ENCODE data around the gene SATB2.

The SATB2 gene

GRCh38 chr2:199392363-199392762 lies 65.4 kb downstream of the SATB2 start:
- no peaks in the 10 kb centered on the region for H3K36me3 ChIP-seq (ENCODE audit: insufficient read depth, low read length)
- H3K4me1 ChIP-seq (ENCODE audit: insufficient read depth, low read length) = no peaks in the 10 kb centered on the region
- no peaks in the 10 kb centered on the region for H3K9me3 ChIP-seq (ENCODE audit: low read length)
- no peaks in the 10 kb centered on the region for H3K27me3 ChIP-seq (ENCODE audit: insufficient read depth, low read length)
- H3K4me3 ChIP-seq (ENCODE audit: low read length) = no peak overlapping the region
- no peak overlapping the region for H2AFZ ChIP-seq (ENCODE audit: low read depth, low read length)

- Histone ChIP-seq H3K4me3 (ENCODE audit: low read length) (no peak overlapping the region), H2AFZ (ENCODE audit: low read depth, low read length) (no peak overlapping the region), H3K9me3 (ENCODE audit: low read length) (no peaks in the 10 kb centered on the region), H3K36me3 (ENCODE audit: insufficient read depth, low read length) (no peaks in the 10 kb centered on the region), H3K27me3 (ENCODE audit: insufficient read depth, low read length) (no peaks in the 10 kb centered on the region), H3K4me1 (ENCODE audit: insufficient read depth, low read length) (no peaks in the 10 kb centered on the region)
Measured at GRCh38 chr2:199388728-199389268, 68.9 kb downstream of the SATB2 start.

DNA sequence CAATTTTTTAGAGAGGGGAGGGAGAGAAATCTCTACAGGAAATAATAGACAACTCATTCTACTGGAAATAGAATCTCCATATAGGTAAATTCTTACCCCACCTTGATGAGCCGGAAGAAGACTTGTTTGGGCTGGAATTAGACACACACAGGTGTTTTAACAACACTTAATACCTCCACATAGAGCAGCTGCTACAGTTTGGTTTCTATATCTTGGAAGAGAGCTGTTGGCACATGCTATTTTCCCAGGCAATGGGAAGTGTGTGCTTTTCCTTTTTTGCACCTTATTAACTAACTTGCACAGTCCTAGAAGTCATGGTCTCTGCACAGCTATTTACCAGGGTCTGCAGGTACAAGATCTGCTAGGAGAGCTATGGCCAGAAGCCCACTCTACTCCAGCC lies 73.7 kb downstream of the SATB2 start:
- Histone ChIP-seq H2AFZ (ENCODE audit: low read depth, low read length) (no peak overlapping the region), H3K4me1 (ENCODE audit: insufficient read depth, low read length) (no peaks in the 10 kb centered on the region), H3K9me3 (ENCODE audit: low read length) (no peaks in the 10 kb centered on the region), H3K4me3 (ENCODE audit: low read length) (no peak overlapping the region), H3K27me3 (ENCODE audit: insufficient read depth, low read length) (no peaks in the 10 kb centered on the region), H3K36me3 (ENCODE audit: insufficient read depth, low read length) (no peaks in the 10 kb centered on the region)

DNA sequence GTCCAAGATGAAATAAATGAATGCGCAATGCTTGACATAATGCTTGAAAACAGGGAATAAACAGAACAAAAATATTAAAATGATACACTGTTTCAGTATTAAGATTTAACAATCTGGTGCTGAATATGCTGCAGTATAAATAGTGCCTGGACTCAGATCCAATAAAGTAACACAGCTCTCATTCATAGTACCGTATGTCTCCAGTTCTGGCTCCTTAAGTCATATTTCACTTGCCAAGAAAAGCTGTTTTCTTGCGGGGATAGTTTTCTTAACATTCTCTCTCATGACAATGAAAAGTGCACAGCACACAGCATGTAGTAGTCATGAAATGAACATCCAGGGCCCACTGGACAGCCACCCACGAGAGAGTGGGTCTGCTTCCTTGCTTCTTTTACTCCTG lies 74.7 kb downstream of the SATB2 start:
- Histone ChIP-seq H2AFZ (ENCODE audit: low read depth, low read length) (no peak overlapping the region), H3K4me3 (ENCODE audit: low read length) (no peak overlapping the region), H3K4me1 (ENCODE audit: insufficient read depth, low read length) (no peaks in the 10 kb centered on the region), H3K9me3 (ENCODE audit: low read length) (no peaks in the 10 kb centered on the region), H3K36me3 (ENCODE audit: insufficient read depth, low read length) (no peaks in the 10 kb centered on the region), H3K27me3 (ENCODE audit: insufficient read depth, low read length) (no peaks in the 10 kb centered on the region)

DNA sequence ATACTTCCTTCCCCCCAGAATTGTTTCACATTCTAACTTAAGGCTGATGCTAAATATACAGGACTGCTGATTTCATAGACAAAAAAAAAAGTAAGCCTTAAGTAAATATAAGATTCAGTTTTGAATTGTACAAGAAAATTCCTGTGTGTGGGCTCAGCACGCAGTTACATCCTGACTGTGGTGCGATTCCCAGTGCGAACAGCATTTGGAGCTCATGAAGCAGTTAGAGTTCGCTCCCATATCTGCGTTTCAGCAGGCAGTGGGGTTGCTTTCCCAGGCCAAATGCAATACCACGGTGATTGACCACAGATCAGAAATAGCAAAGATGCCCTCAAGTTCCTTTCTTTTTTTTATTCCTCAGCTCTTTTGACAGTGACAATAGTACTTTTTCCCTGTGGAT lies 75.6 kb downstream of the SATB2 start:
- Histone ChIP-seq H3K4me3 (ENCODE audit: low read length) (no peak overlapping the region), H3K36me3 (ENCODE audit: insufficient read depth, low read length) (no peaks in the 10 kb centered on the region), H2AFZ (ENCODE audit: low read depth, low read length) (no peak overlapping the region), H3K27me3 (ENCODE audit: insufficient read depth, low read length) (no peaks in the 10 kb centered on the region), H3K4me1 (ENCODE audit: insufficient read depth, low read length) (no peaks in the 10 kb centered on the region), H3K9me3 (ENCODE audit: low read length) (no peaks in the 10 kb centered on the region)

- H3K27me3 ChIP-seq (ENCODE audit: insufficient read depth, low read length) = no peaks in the 10 kb centered on the region
- H3K36me3 ChIP-seq (ENCODE audit: insufficient read depth, low read length) = no peaks in the 10 kb centered on the region
- H2AFZ ChIP-seq (ENCODE audit: low read depth, low read length) = no peak overlapping the region
- H3K4me3 ChIP-seq (ENCODE audit: low read length) = no peak overlapping the region
- no peaks in the 10 kb centered on the region for H3K4me1 ChIP-seq (ENCODE audit: insufficient read depth, low read length)
- no peaks in the 10 kb centered on the region for H3K9me3 ChIP-seq (ENCODE audit: low read length)
Measured at GRCh38 chr2:199381531-199381930, 76.2 kb downstream of the SATB2 start.

DNA sequence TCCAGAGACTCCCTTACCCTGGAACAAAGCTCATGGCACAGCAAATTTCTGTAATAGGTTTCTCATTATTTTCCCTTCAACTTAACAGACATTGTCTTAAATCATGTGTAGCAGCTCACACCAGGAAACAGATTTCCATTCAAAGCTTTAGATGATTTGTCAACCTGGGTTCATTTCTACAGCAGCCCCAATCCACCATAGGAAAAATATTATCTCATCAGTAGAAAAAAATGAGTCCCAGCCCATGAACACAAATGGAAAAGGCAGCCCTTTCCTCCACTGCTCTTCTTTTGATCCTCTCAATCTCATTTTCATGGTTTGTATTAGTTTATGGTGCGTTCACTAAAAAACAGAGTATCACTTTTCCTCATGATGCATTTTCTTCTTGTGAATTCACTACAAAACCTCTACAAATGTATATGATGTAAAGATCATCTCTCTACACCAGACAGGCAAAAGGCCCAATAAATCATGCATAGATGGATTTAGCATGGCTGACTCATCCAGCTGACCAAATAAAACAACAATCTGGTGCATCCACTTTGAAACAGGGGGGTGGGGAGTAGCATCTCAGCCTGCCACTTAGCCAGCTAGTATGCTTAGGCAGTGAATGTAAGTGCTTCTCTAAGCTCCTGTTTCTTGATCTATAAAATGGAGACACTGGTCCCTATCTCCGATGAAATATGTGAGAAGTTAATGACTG lies 78.6 kb downstream of the SATB2 start:
- H3K36me3 ChIP-seq (ENCODE audit: insufficient read depth, low read length) = no peaks in the 10 kb centered on the region
- no peak overlapping the region for H2AFZ ChIP-seq (ENCODE audit: low read depth, low read length)
- H3K4me3 ChIP-seq (ENCODE audit: low read length) = no peak overlapping the region
- H3K9me3 ChIP-seq (ENCODE audit: low read length) = no peaks in the 10 kb centered on the region
- no peaks in the 10 kb centered on the region for H3K27me3 ChIP-seq (ENCODE audit: insufficient read depth, low read length)
- H3K4me1 ChIP-seq (ENCODE audit: insufficient read depth, low read length) = no peaks in the 10 kb centered on the region

GRCh38 chr2:199370150-199370780 lies 87.5 kb downstream of the SATB2 start:
- no peaks in the 10 kb centered on the region for H3K4me1 ChIP-seq (ENCODE audit: insufficient read depth, low read length)
- no peaks in the 10 kb centered on the region for H3K9me3 ChIP-seq (ENCODE audit: low read length)
- no peaks in the 10 kb centered on the region for H3K36me3 ChIP-seq (ENCODE audit: insufficient read depth, low read length)
- H3K27me3 ChIP-seq (ENCODE audit: insufficient read depth, low read length) = no peaks in the 10 kb centered on the region
- H2AFZ ChIP-seq (ENCODE audit: low read depth, low read length) = no peak overlapping the region
- no peak overlapping the region for H3K4me3 ChIP-seq (ENCODE audit: low read length)

- Histone ChIP-seq H3K9me3 (ENCODE audit: low read length) (no peaks in the 10 kb centered on the region), H3K27me3 (ENCODE audit: insufficient read depth, low read length) (no peaks in the 10 kb centered on the region), H3K36me3 (ENCODE audit: insufficient read depth, low read length) (no peaks in the 10 kb centered on the region), H2AFZ (ENCODE audit: low read depth, low read length) (no peak overlapping the region), H3K4me1 (ENCODE audit: insufficient read depth, low read length) (no peaks in the 10 kb centered on the region), H3K4me3 (ENCODE audit: low read length) (no peak overlapping the region)
Measured at GRCh38 chr2:199366406-199366805, 91.3 kb downstream of the SATB2 start.

- Histone ChIP-seq H3K9me3 (ENCODE audit: low read length) (no peaks in the 10 kb centered on the region), H3K4me3 (ENCODE audit: low read length) (no peak overlapping the region), H3K27me3 (ENCODE audit: insufficient read depth, low read length) (no peaks in the 10 kb centered on the region), H2AFZ (ENCODE audit: low read depth, low read length) (no peak overlapping the region), H3K36me3 (ENCODE audit: insufficient read depth, low read length) (no peaks in the 10 kb centered on the region), H3K4me1 (ENCODE audit: insufficient read depth, low read length) (no peaks in the 10 kb centered on the region)
Measured at GRCh38 chr2:199364153-199364552, 93.6 kb downstream of the SATB2 start.

- H2AFZ ChIP-seq (ENCODE audit: low read depth, low read length) = no peak overlapping the region
- no peaks in the 10 kb centered on the region for H3K4me1 ChIP-seq (ENCODE audit: insufficient read depth, low read length)
- H3K4me3 ChIP-seq (ENCODE audit: low read length) = no peak overlapping the region
- no peaks in the 10 kb centered on the region for H3K9me3 ChIP-seq (ENCODE audit: low read length)
- H3K27me3 ChIP-seq (ENCODE audit: insufficient read depth, low read length) = no peaks in the 10 kb centered on the region
- no peaks in the 10 kb centered on the region for H3K36me3 ChIP-seq (ENCODE audit: insufficient read depth, low read length)
Measured at GRCh38 chr2:199356412-199356811, 101.3 kb downstream of the SATB2 start.

DNA sequence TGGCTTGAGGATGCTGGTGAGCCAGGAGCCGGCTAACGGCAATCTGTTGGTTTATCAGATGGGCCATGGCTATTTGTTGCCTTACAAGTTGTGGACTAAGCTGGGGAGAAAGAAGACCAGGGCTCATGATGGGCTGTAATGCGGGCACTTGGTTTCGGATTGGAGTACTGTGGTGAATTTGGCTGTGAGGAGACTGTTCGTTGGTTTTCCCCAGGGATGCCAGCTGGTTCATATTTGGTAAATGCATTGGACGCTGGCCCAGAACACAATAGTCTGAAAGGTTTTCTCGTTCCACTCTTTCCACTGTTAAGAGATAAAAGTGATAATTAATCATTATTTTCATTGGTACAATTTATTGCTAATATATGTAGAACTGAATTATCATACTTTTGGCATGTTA lies 108.9 kb downstream of the SATB2 start:
- Histone ChIP-seq H3K36me3 (ENCODE audit: insufficient read depth, low read length) (peaks cover 5% of the 10 kb centered on the region), H3K9me3 (ENCODE audit: low read length) (no peaks in the 10 kb centered on the region), H3K4me1 (ENCODE audit: insufficient read depth, low read length) (no peaks in the 10 kb centered on the region), H3K4me3 (ENCODE audit: low read length) (no peak overlapping the region), H2AFZ (ENCODE audit: low read depth, low read length) (no peak overlapping the region), H3K27me3 (ENCODE audit: insufficient read depth, low read length) (no peaks in the 10 kb centered on the region)

DNA sequence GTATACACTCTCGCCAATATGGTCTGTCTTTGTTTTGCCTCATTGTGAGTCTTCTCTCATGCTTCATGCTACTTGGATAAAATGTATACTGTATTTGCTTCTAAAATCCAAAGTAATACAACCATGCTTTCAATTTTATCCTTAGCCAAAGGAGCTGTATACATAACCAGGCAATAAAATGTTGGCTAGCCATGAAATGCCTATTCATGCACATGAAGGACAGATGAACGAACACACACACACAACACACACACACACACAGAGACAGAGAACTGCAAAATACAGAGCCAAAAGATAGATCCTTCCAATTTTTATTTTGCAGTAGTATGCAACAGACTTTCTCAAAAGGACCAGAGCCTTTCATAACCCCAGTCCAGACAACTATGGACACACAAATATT lies 113.7 kb downstream of the SATB2 start:
- H3K36me3 ChIP-seq (ENCODE audit: insufficient read depth, low read length) = peaks cover 5% of the 10 kb centered on the region
- H3K4me3 ChIP-seq (ENCODE audit: low read length) = no peak overlapping the region
- H3K9me3 ChIP-seq (ENCODE audit: low read length) = no peaks in the 10 kb centered on the region
- H3K4me1 ChIP-seq (ENCODE audit: insufficient read depth, low read length) = no peaks in the 10 kb centered on the region
- no peaks in the 10 kb centered on the region for H3K27me3 ChIP-seq (ENCODE audit: insufficient read depth, low read length)
- H2AFZ ChIP-seq (ENCODE audit: low read depth, low read length) = no peak overlapping the region

All from neuron (in vitro differentiated cells).